CD4-positive, alpha-beta memory T cell (primary cell): ENCODE measurements around the gene SPATA17. TPM values are rescaled to one million over a fixed set of nuclear protein-coding genes. Genes with fewer than 3 reads are reported as not detected.

Experiments
- CTCF ChIA-PET: fragments of 350-600 bp; sonication (Branson Sonifier 250); formaldehyde crosslinking; loops from one replicate; lab custom pipeline; 2021; ENCODE audit warnings: inconsistent platforms; ENCODE audit not compliant: partially characterized antibody; lab: Charles Lee
- POLR2A ChIA-PET: fragments of 350-600 bp; sonication (Branson Sonifier 250); formaldehyde crosslinking; loops from one replicate; lab custom pipeline; 2021; ENCODE audit not compliant: partially characterized antibody; lab: Charles Lee
- DNase-seq, 5 donors: peaks; one replicate each; pipeline versions ENCODE4 v3.0.0 to v3.0.0-alpha.2; 2020 to 2022; ENCODE audit warnings: mixed read lengths in 1 of 5
- H3K27ac ChIP-seq: one replicate; pipeline ENCODE4 v1.7.0; 2013; ENCODE audit warnings: low read depth, low read length
- H3K27me3 ChIP-seq: 2 replicates; pipeline ENCODE4 v1.7.0; 2013; ENCODE audit warnings: mild to moderate bottlenecking, low read length, moderate library complexity; ENCODE audit not compliant: insufficient read depth
- H3K36me3 ChIP-seq: 2 replicates; pipeline ENCODE4 v1.7.0; 2013; ENCODE audit warnings: mild to moderate bottlenecking, low read length, moderate library complexity; ENCODE audit not compliant: insufficient read depth
- H3K4me1 ChIP-seq: 2 replicates; pipeline ENCODE4 v1.7.0; 2013; ENCODE audit warnings: mild to moderate bottlenecking, low read length, moderate library complexity; ENCODE audit not compliant: insufficient read depth
- H3K4me3 ChIP-seq, 2 donors: one replicate each; pipeline ENCODE4 v1.7.0; 2013; ENCODE audit warnings: low read length in 2 of 2, mild to moderate bottlenecking in 1 of 2
- H3K9me3 ChIP-seq, 2 donors: one replicate each; pipeline ENCODE4 v1.7.0; 2013; ENCODE audit warnings: low read length in 2 of 2, control low read depth in 1 of 2; ENCODE audit not compliant: control insufficient read depth in 1 of 2
- H3K27ac Mint-ChIP-seq, 7 donors: one replicate each; pipeline ENCODE4 v1.8.0; 2020 to 2021; ENCODE audit warnings: mixed read lengths in 7 of 7, mild to moderate bottlenecking in 6 of 7, inconsistent platforms in 3 of 7, moderate library complexity in 3 of 7
- H3K27me3 Mint-ChIP-seq, 2 donors: one replicate each; pipeline ENCODE4 v1.8.0; 2020 to 2021; ENCODE audit warnings: mixed read lengths in 2 of 2
- H3K36me3 Mint-ChIP-seq, 2 donors: one replicate each; pipeline ENCODE4 v1.8.0; 2020 to 2021; ENCODE audit warnings: mixed read lengths in 2 of 2, inconsistent platforms in 1 of 2, mild to moderate bottlenecking in 1 of 2
- H3K4me1 Mint-ChIP-seq, 4 donors: one replicate each; pipeline ENCODE4 v1.8.0; 2020 to 2021; ENCODE audit warnings: mixed read lengths in 4 of 4, mild to moderate bottlenecking in 1 of 4
- H3K4me3 Mint-ChIP-seq, 8 donors: one replicate each; pipeline ENCODE4 v1.8.0; 2020 to 2021; ENCODE audit warnings: mixed read lengths in 8 of 8, mild to moderate bottlenecking in 7 of 8, moderate library complexity in 6 of 8, inconsistent platforms in 3 of 8
- H3K9me3 Mint-ChIP-seq, 8 donors: one replicate each; pipeline ENCODE4 v1.8.0; 2020 to 2021; ENCODE audit warnings: mixed read lengths in 8 of 8, mild to moderate bottlenecking in 5 of 8, inconsistent platforms in 3 of 8, moderate library complexity in 1 of 8
- intact Hi-C: fragments of 100-400 bp; cut with micrococcal nuclease; formaldehyde crosslinking; loops from one replicate; pipeline ENCODE4 v1.15.1; 2023
- polyA plus RNA-seq, 2 donors: library from polyadenylated mRNA; unstranded; fragments of 300-500 nt; fragmentation: Illumina TruSeq; gene quantifications; one replicate each; pipeline ENCODE4 v1.2.3, GENCODE V29; 2021
- total RNA-seq, 2 experiments: library from RNA; stranded (reverse); gene quantifications; one replicate each; pipeline ENCODE4 v1.2.3, GENCODE V29; 2021

SPATA17 gene
- total and polyA plus RNA-seq, 4 experiments from 2014 or later: not detected

GRCh38 chr1:217770918-217771317 lies 139.8 kb downstream of the SPATA17 start:
- ChIA-PET POLR2A (no interaction called here), CTCF (no interaction called here)
- H3K4me1 ChIP-seq: no peaks in the 10 kb centered on the region
- Mint-ChIP-seq H3K27me3 (no peaks in the 10 kb centered on the region), H3K4me1 (no peaks in the 10 kb centered on the region), H3K36me3 (no peaks in the 10 kb centered on the region), H3K27ac (no peak overlapping the region), H3K9me3 (peaks cover 0 to 3% (median 0%) of the 10 kb centered on the region in 8 donors), H3K4me3 (no peak overlapping the region)
- no peaks in the 10 kb centered on the region for H3K27me3 ChIP-seq
- no peak overlapping the region for H3K27ac ChIP-seq
- no peak overlapping the region for H3K4me3 ChIP-seq
- H3K9me3 ChIP-seq: no peaks in the 10 kb centered on the region
- no peaks in the 10 kb centered on the region for H3K36me3 ChIP-seq
- no peak for DNase-seq
- intact Hi-C loops: no loop called here

- H3K27me3 Mint-ChIP-seq: peaks cover 0 to 2% of the 10 kb centered on the region in 2 donors
- no peaks in the 10 kb centered on the region for H3K4me1 ChIP-seq
- no peak overlapping the region for H3K27ac Mint-ChIP-seq
- H3K4me1 Mint-ChIP-seq: no peaks in the 10 kb centered on the region
- no peak overlapping the region for H3K27ac ChIP-seq
- DNase-seq: no peak
- POLR2A ChIA-PET: no interaction called here
- no peaks in the 10 kb centered on the region for H3K9me3 ChIP-seq
- H3K27me3 ChIP-seq: no peaks in the 10 kb centered on the region
- no peaks in the 10 kb centered on the region for H3K36me3 Mint-ChIP-seq
- H3K9me3 Mint-ChIP-seq: peaks cover 0 to 4% (median under 1%) of the 10 kb centered on the region in 8 donors
- H3K4me3 Mint-ChIP-seq: no peak overlapping the region
- intact Hi-C loops: no loop called here
- no peak overlapping the region for H3K4me3 ChIP-seq
- CTCF ChIA-PET: no interaction called here
- no peaks in the 10 kb centered on the region for H3K36me3 ChIP-seq
Measured at GRCh38 chr1:217776693-217777092, 145.5 kb downstream of the SPATA17 start.

GRCh38 chr1:217781056-217781455 lies 149.9 kb downstream of the SPATA17 start:
- no peaks in the 10 kb centered on the region for H3K9me3 ChIP-seq
- no peak overlapping the region for H3K27ac ChIP-seq
- peaks cover 0 to 2% of the 10 kb centered on the region in 2 donors for H3K27me3 Mint-ChIP-seq
- no peaks in the 10 kb centered on the region for H3K27me3 ChIP-seq
- H3K4me1 Mint-ChIP-seq: no peaks in the 10 kb centered on the region
- no peaks in the 10 kb centered on the region for H3K4me1 ChIP-seq
- ChIA-PET POLR2A (no interaction called here), CTCF (no interaction called here)
- H3K27ac Mint-ChIP-seq: no peak overlapping the region
- DNase-seq: no peak
- H3K36me3 ChIP-seq: no peaks in the 10 kb centered on the region
- H3K9me3 Mint-ChIP-seq: peaks cover 0 to 4% (median under 1%) of the 10 kb centered on the region in 8 donors
- intact Hi-C loops: no loop called here
- no peaks in the 10 kb centered on the region for H3K36me3 Mint-ChIP-seq
- no peak overlapping the region for H3K4me3 Mint-ChIP-seq
- no peak overlapping the region for H3K4me3 ChIP-seq

GRCh38 chr1:217791091-217791490 lies 159.9 kb downstream of the SPATA17 start:
- no peak for DNase-seq
- Mint-ChIP-seq H3K4me3 (no peak overlapping the region), H3K36me3 (no peaks in the 10 kb centered on the region), H3K4me1 (no peaks in the 10 kb centered on the region), H3K27me3 (no peaks in the 10 kb centered on the region), H3K9me3 (peaks cover 0 to 4% (median under 1%) of the 10 kb centered on the region in 8 donors), H3K27ac (no peak overlapping the region)
- ChIA-PET POLR2A (no interaction called here), CTCF (no interaction called here)
- Histone ChIP-seq H3K36me3 (no peaks in the 10 kb centered on the region), H3K9me3 (no peaks in the 10 kb centered on the region), H3K27me3 (no peaks in the 10 kb centered on the region), H3K4me1 (no peaks in the 10 kb centered on the region), H3K4me3 (no peak overlapping the region), H3K27ac (no peak overlapping the region)
- intact Hi-C loops: no loop called here

GRCh38 chr1:217805792-217806191 lies 174.6 kb downstream of the SPATA17 start:
- CTCF ChIA-PET: no interaction called here
- Mint-ChIP-seq H3K4me3 (no peak overlapping the region), H3K27ac (no peak overlapping the region), H3K27me3 (no peaks in the 10 kb centered on the region), H3K36me3 (no peaks in the 10 kb centered on the region), H3K4me1 (no peaks in the 10 kb centered on the region), H3K9me3 (peaks cover 0 to 6% (median 2%) of the 10 kb centered on the region in 8 donors)
- Histone ChIP-seq H3K9me3 (no peaks in the 10 kb centered on the region), H3K27me3 (no peaks in the 10 kb centered on the region), H3K4me1 (no peaks in the 10 kb centered on the region), H3K4me3 (no peak overlapping the region), H3K27ac (no peak overlapping the region), H3K36me3 (no peaks in the 10 kb centered on the region)
- intact Hi-C loops: no loop called here
- DNase-seq: no peak
- POLR2A ChIA-PET: no interaction called here

- Mint-ChIP-seq H3K36me3 (no peaks in the 10 kb centered on the region), H3K27ac (no peak overlapping the region), H3K4me3 (no peak overlapping the region), H3K27me3 (no peaks in the 10 kb centered on the region), H3K4me1 (no peaks in the 10 kb centered on the region), H3K9me3 (peaks cover 0 to 9% (median 2%) of the 10 kb centered on the region in 8 donors)
- Histone ChIP-seq H3K9me3 (no peaks in the 10 kb centered on the region), H3K27ac (no peak overlapping the region), H3K4me1 (no peaks in the 10 kb centered on the region), H3K36me3 (no peaks in the 10 kb centered on the region), H3K27me3 (no peaks in the 10 kb centered on the region), H3K4me3 (no peak overlapping the region)
- ChIA-PET POLR2A (no interaction called here), CTCF (no interaction called here)
- intact Hi-C loops: no loop called here
- DNase-seq: no peak
Measured at GRCh38 chr1:217812175-217812574, 181.0 kb downstream of the SPATA17 start.

- H3K27me3 ChIP-seq: no peaks in the 10 kb centered on the region
- Mint-ChIP-seq H3K4me3 (no peak overlapping the region), H3K4me1 (no peaks in the 10 kb centered on the region), H3K27ac (no peak overlapping the region), H3K9me3 (peaks cover 0 to 9% (median 3%) of the 10 kb centered on the region in 8 donors), H3K27me3 (no peaks in the 10 kb centered on the region), H3K36me3 (no peaks in the 10 kb centered on the region)
- ChIA-PET POLR2A (no interaction called here), CTCF (no interaction called here)
- no peak overlapping the region for H3K4me3 ChIP-seq
- H3K27ac ChIP-seq: no peak overlapping the region
- no peaks in the 10 kb centered on the region for H3K4me1 ChIP-seq
- no peaks in the 10 kb centered on the region for H3K9me3 ChIP-seq
- no peaks in the 10 kb centered on the region for H3K36me3 ChIP-seq
- intact Hi-C loops: no loop called here
- DNase-seq: no peak
Measured at GRCh38 chr1:217813031-217813430, 181.9 kb downstream of the SPATA17 start.

- intact Hi-C loops: no loop called here
- no peak overlapping the region for H3K27ac Mint-ChIP-seq
- DNase-seq: no peak
- ChIA-PET CTCF (no interaction called here), POLR2A (no interaction called here)
- Histone ChIP-seq H3K9me3 (no peaks in the 10 kb centered on the region), H3K36me3 (no peaks in the 10 kb centered on the region), H3K27me3 (no peaks in the 10 kb centered on the region), H3K4me1 (no peaks in the 10 kb centered on the region), H3K4me3 (no peak overlapping the region), H3K27ac (no peak overlapping the region)
- no peaks in the 10 kb centered on the region for H3K27me3 Mint-ChIP-seq
- no peaks in the 10 kb centered on the region for H3K9me3 Mint-ChIP-seq
- H3K4me1 Mint-ChIP-seq: no peaks in the 10 kb centered on the region
- no peak overlapping the region for H3K4me3 Mint-ChIP-seq
- no peaks in the 10 kb centered on the region for H3K36me3 Mint-ChIP-seq
Measured at GRCh38 chr1:217837691-217838090, 206.5 kb downstream of the SPATA17 start.
